Lower leg skin (tissue), 4 donors: ENCODE data around the gene RERE. TPM values are rescaled to one million over a fixed set of nuclear protein-coding genes. Genes with fewer than 3 reads are reported as not detected.

Experiments
- DNase-seq, 2 donors: peaks; one replicate each; pipeline ENCODE4 v3.0.0-alpha.2; 2019; ENCODE audit warnings: low spot score in 2 of 2
- H3K4me3 ChIP-seq: fragments of 200-600 bp; sonication (generic); 2 replicates; pipeline ENCODE4 v1.5.1; 2017; ENCODE audit warnings: mild to moderate bottlenecking, low read depth; ENCODE audit not compliant: poor library complexity, severe bottlenecking
- CTCF ChIP-seq, 3 donors: fragments of 450-650 bp; IDR thresholded peaks; one replicate each; pipeline ENCODE4 v1.5.1; 2016; ENCODE audit warnings: antibody characterized with exemption in 3 of 3, mild to moderate bottlenecking in 3 of 3, moderate library complexity in 2 of 3
- POLR2A ChIP-seq, 2 donors: fragments of 450-650 bp; IDR thresholded peaks; one replicate each; pipeline ENCODE4 v1.6.1; 2016 to 2017; ENCODE audit warnings: antibody characterized with exemption in 2 of 2, mild to moderate bottlenecking in 1 of 2, moderate library complexity in 1 of 2
- WGBS, 2 donors: methylation state at CpG; one replicate each; pipeline ENCODE4 v1.1.5; 2018; 5-methylcytosine and 5-hydroxymethylcytosine counted together
- intact Hi-C: fragments of 100-400 bp; cut with DNase I; formaldehyde crosslinking; loops from one replicate; pipeline ENCODE4 v1.15.0; 2023; ENCODE audit warnings: low total_unique reads
- total RNA-seq, 4 donors: library from RNA; depleted of rRNA; stranded (reverse); fragments of >200 nt; gene quantifications; one replicate each; pipeline ENCODE4 v1.1.0, GENCODE V29; 2016

Gene RERE
- total RNA-seq, 4 donors from 2014 or later = 41.0 to 84.9 (median 76.8) TPM

- H3K4me3 ChIP-seq = no peak overlapping the region
- 58 to 64% methylated on average over 3 of the region's 3 CpGs for WGBS, 2 donors
- TF ChIP-seq POLR2A (IDR thresholded peaks at IDR 0.05) (no peak), CTCF (IDR thresholded peaks at IDR 0.05) (no peak)
- intact Hi-C loops = no loop called here
- DNase-seq = no peak
These were observed 333.9 kb downstream of the RERE start for GRCh38 chr1:8483586-8483985.

- intact Hi-C loops = no loop called here
- TF ChIP-seq POLR2A (IDR thresholded peaks at IDR 0.05) (no peak), CTCF (IDR thresholded peaks at IDR 0.05) (no peak)
- H3K4me3 ChIP-seq = no peak overlapping the region
- no peak for DNase-seq
- 33 to 35% methylated on average over 2 of the region's 2 CpGs for WGBS, 2 donors
These were observed 334.5 kb downstream of the RERE start for GRCh38 chr1:8482979-8483381.

- intact Hi-C loops = no loop called here
- no peak overlapping the region for H3K4me3 ChIP-seq
- 86 to 99% methylated on average over 2 of the region's 2 CpGs for WGBS, 2 donors
- TF ChIP-seq POLR2A (IDR thresholded peaks at IDR 0.05) = no peak
- no peak for TF ChIP-seq CTCF (IDR thresholded peaks at IDR 0.05)
- no peak for DNase-seq
These were observed 335.6 kb downstream of the RERE start for GRCh38 chr1:8481650-8482380.

- no peak for DNase-seq
- H3K4me3 ChIP-seq = no peak overlapping the region
- TF ChIP-seq POLR2A (IDR thresholded peaks at IDR 0.05) = no peak
- no peak for TF ChIP-seq CTCF (IDR thresholded peaks at IDR 0.05)
- intact Hi-C loops = no loop called here
These were observed 338.9 kb downstream of the RERE start for GRCh38 chr1:8478566-8478965.

- intact Hi-C loops = no loop called here
- WGBS, 2 donors = 78 to 81% methylated on average over 2 of the region's 2 CpGs
- no peak for TF ChIP-seq CTCF (IDR thresholded peaks at IDR 0.05)
- H3K4me3 ChIP-seq = no peak overlapping the region
- no peak for DNase-seq
These were observed 339.5 kb downstream of the RERE start for GRCh38 chr1:8477983-8478362.
